Measurements from ENCODE around the gene C1orf87.

Gene C1orf87

DNA sequence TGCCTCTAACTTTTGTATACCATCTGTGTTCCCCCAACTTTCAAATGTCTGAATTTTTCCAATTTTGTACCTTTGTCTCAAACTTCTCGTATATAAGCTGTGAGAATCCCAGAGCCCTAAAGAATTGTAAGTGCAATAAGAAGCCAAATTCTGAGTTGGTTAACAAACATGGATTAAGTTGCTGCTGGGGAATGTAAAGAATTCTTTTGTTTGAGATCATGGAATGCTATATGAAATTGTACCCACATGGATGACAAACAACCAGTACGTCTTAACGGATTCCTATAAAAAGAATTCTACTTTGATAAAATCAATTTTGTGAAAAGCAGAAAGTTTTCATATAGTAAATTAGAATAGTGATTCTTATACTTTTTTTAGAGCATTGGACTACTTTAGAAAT, 74.6 kb downstream of the C1orf87 start:
- TF ChIP-seq, protein P1, sequence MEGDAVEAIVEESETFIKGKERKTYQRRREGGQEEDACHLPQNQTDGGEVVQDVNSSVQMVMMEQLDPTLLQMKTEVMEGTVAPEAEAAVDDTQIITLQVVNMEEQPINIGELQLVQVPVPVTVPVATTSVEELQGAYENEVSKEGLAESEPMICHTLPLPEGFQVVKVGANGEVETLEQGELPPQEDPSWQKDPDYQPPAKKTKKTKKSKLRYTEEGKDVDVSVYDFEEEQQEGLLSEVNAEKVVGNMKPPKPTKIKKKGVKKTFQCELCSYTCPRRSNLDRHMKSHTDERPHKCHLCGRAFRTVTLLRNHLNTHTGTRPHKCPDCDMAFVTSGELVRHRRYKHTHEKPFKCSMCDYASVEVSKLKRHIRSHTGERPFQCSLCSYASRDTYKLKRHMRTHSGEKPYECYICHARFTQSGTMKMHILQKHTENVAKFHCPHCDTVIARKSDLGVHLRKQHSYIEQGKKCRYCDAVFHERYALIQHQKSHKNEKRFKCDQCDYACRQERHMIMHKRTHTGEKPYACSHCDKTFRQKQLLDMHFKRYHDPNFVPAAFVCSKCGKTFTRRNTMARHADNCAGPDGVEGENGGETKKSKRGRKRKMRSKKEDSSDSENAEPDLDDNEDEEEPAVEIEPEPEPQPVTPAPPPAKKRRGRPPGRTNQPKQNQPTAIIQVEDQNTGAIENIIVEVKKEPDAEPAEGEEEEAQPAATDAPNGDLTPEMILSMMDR (IDR thresholded peaks at IDR 0.05; ENCODE audit: low read depth, low read length), result no peak
- H3K4me3 ChIP-seq (ENCODE audit: low read depth, low read length), result no peak overlapping the region

DNA sequence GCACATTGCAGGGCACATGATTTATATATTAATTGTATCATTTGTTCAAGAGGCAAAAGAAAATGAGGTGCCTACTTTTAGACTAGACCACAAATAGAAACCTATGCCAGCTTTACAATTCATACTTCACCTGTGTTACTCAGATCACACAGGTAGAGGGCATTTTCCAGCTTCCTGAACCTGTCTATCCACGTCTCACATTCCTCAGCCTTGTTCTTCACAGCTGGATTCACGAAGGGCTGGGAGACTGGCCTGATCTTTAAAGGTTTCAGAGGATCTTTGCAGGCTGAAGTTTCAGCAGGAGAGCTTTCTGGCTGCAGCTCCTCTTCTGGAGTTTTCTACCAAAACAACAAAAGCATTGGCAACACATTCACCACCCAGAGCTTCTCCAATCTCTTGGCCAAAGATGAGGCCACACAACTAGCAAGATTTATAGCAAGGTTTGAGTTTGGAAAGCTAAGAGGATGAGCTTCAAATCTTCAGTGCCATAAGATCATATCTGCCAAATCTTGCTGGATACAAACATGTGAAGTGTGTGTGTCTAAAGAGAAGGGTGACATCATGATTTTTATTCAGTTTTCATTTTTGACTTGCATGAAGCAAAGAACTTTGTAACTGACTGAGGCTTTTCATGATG, 76.0 kb downstream of the C1orf87 start:
- TF ChIP-seq, protein P1 (IDR thresholded peaks at IDR 0.05; ENCODE audit: low read depth, low read length), result no peak
- H3K4me3 ChIP-seq (ENCODE audit: low read depth, low read length), result no peak overlapping the region

DNA sequence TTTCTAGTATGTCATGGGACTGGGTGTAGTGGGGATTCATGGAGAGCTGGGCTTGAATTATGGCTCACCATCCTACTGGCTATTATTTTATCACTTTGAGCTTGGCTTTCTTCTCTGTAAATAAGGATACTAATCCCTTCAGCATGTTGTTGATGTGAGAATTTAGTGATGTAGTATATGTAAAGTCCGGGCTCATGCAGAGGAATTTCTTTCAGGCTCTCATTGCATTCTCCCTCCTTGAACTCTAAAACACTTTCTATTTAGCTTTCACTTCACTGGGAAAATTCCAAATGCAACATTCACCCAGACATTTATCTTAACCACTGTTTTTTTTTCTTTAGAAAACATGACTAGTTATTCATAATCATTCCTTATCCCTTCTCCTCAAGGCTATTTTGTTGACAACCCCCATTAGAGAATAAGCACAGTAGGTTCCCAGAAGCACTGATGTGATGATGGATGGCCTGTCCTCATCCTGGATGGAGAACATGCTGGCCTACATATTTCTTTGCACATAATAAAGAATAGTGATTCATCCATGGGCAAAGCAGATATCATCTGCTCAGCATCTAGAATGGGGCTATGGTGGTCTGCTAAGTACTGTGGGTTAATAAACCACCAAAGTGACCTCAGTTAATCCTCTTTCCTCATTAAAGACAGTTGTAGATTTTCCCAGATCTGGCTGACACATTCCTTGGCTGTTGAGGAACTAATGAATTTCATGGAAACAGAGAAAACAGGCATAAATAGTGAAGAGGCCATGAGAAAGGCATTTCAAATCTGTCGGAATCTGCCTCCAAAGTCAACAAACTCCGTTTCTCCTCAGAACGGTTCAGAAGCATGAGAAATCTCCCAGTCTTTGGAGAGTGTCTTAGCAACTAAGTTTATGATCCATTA, 79.0 kb downstream of the C1orf87 start:
- no peak overlapping the region for H3K4me3 ChIP-seq (ENCODE audit: low read depth, low read length)
- TF ChIP-seq, protein P1 (IDR thresholded peaks at IDR 0.05; ENCODE audit: low read depth, low read length), result no peak

DNA sequence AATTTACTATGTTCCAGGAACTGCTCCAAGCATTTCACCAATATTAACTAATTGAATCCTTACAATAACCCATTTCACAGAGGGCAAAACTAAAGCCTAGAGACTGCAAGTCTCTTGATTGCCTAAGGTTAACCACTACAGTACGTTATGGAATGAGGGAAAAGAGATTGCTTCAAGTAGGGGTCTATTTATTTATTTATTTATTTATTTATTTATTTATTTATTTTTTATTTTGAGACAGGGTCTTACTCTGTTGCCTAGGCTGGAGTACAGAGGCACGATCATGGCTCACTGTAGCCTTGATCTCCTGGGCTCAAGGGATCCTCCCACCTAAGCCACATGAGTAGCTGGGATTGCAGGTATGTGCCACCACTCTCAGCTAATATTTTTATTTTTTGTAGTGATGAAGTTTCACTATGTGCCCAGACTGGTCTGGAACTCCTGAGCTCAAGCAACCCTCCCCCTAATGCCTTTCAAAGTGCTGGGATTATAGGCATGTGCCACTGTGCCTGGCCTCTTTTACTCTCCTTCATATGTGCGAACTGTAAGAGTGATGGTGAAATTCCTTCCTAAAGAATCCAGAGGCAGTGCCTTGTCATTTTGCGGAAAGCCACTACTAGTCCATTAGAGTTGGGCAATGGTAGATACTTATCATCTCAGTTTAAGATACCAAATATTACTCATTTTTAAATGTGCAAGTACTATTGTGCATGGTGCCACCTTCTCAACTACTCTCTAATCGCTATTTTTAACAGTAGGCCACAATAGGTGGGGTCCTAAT, 81.3 kb downstream of the C1orf87 start:
- TF ChIP-seq, protein P1 (IDR thresholded peaks at IDR 0.05; ENCODE audit: low read depth, low read length), result no peak
- no peak overlapping the region for H3K4me3 ChIP-seq (ENCODE audit: low read depth, low read length)

DNA sequence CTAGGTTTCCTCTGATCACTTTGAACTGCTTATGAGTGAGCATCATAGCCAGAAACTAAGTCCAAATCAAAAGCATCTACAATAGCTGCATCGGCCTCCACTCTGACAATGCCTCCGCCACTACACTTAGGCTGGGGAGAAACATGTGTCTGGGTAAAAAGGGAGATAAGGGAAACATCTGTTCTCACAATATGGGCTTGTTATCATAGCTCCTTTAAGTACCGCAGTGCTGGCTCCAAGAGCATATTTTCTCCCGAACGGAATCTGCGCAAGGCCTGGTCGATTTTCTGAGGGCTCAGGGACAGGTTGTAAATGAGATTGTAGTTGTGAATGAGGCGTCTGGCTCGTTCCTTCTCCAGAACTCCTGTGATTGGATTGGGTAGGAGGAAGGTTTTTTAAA, 83.1 kb downstream of the C1orf87 start:
- no peak overlapping the region for H3K4me3 ChIP-seq (ENCODE audit: low read depth, low read length)

DNA sequence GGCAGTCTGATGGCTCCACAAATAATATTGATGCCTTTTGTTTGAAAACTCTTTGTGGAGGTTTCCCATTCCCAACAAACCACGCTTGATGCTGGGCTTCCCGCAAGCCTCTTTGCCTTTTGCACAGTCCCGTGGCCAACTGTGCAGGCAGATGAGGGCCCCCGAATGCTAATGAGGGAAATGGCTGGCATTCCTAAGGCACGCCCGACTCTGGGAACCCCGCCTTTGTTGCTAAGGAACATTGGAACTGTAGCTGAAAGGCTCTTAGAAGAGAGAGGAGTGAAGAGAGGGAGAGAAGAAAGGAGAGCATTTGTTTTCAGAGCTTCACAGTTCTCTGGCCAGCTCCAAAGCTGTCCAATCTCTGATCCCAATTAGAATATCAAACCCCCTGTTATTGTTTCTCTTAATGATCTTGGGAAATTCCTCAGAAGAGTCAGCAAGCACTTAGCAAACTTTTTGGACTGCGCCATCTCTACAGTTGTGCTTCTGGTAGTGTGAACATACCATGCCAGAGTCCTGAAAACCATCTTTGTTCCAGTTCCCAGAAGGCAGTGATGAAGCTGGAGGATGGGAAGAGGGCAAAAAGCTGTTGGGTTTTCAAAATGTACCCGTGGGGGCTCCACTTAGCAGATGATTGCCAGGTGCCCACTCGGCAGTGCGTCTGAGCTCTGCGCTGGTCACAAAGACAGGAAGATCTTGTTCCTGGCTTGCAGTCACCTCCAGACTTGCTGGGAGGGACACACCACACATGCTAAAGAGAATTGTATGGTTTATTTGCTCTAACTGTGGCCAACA, 86.9 kb downstream of the C1orf87 start:
- H3K4me3 ChIP-seq (ENCODE audit: low read depth, low read length), result no peak overlapping the region

More for the DNA sequence above, 83.1 kb downstream of the C1orf87 start:
- TF ChIP-seq, protein P1 (IDR thresholded peaks at IDR 0.05; ENCODE audit: low read depth, low read length), result no peak

More for the DNA sequence above, 86.9 kb downstream of the C1orf87 start:
- TF ChIP-seq, protein P1 (IDR thresholded peaks at IDR 0.05; ENCODE audit: low read depth, low read length), result no peak
